H9 (cell line): Measurements from ENCODE around the gene IGF2BP3. TPM values are rescaled to one million over a fixed set of nuclear protein-coding genes. Genes with fewer than 3 reads are reported as not detected.

Experiments
- DNase-seq: peaks from one replicate; pipeline ENCODE4 v3.0.0-alpha.2; 2017
- H2AFZ ChIP-seq: one replicate; pipeline ENCODE4 v1.6.1; 2013; ENCODE audit warnings: mild to moderate bottlenecking, low read length, control low read depth, moderate library complexity
- H2AK5ac ChIP-seq: 2 replicates; pipeline ENCODE4 v1.6.1; 2013; ENCODE audit warnings: low read length, control low read depth, mixed read lengths; ENCODE audit not compliant: insufficient read length
- H2BK120ac ChIP-seq: one replicate; pipeline ENCODE4 v1.6.1; 2013; ENCODE audit warnings: low read depth, mild to moderate bottlenecking, low read length, control low read depth, inconsistent platforms; ENCODE audit not compliant: poor library complexity, severe bottlenecking
- H2BK12ac ChIP-seq: 2 replicates; pipeline ENCODE4 v1.6.1; 2013; ENCODE audit warnings: low read length, control low read depth, mixed read lengths, low read depth; ENCODE audit not compliant: insufficient read length
- H2BK15ac ChIP-seq: 2 replicates; pipeline ENCODE4 v1.6.1; 2013; ENCODE audit warnings: low read depth, low read length, control low read depth
- H2BK20ac ChIP-seq: one replicate; pipeline ENCODE4 v1.6.1; 2013; ENCODE audit warnings: low read depth, mild to moderate bottlenecking, low read length, control low read depth, inconsistent platforms; ENCODE audit not compliant: poor library complexity, severe bottlenecking
- H2BK5ac ChIP-seq: 2 replicates; pipeline ENCODE4 v1.6.1; 2013; ENCODE audit warnings: low read length, control low read depth, mixed read lengths; ENCODE audit not compliant: insufficient read length
- H3K14ac ChIP-seq: 2 replicates; pipeline ENCODE4 v1.6.1; 2013; ENCODE audit warnings: low read length, control low read depth; ENCODE audit not compliant: insufficient read depth
- H3K18ac ChIP-seq: 2 replicates; pipeline ENCODE4 v1.6.1; 2013; ENCODE audit warnings: low read depth, mild to moderate bottlenecking, mixed read lengths, low read length, control low read depth; ENCODE audit not compliant: insufficient read length
- H3K23ac ChIP-seq: 2 replicates; pipeline ENCODE4 v1.6.1; 2013; ENCODE audit warnings: low read length, control low read depth, mixed read lengths, low read depth; ENCODE audit not compliant: insufficient read length
- H3K23me2 ChIP-seq: 2 replicates; pipeline ENCODE4 v1.6.1; 2013; ENCODE audit warnings: low read depth, mild to moderate bottlenecking, mixed read lengths, low read length, control low read depth; ENCODE audit not compliant: insufficient read length, poor library complexity, severe bottlenecking
- H3K27ac ChIP-seq: 2 replicates; pipeline ENCODE4 v1.5.1; 2013; ENCODE audit warnings: low read length, control low read depth, mixed read lengths, low read depth; ENCODE audit not compliant: insufficient read length
- H3K27me3 ChIP-seq: 2 replicates; pipeline ENCODE4 v1.6.1; 2013; ENCODE audit warnings: low read length, control low read depth, inconsistent platforms; ENCODE audit not compliant: insufficient read depth
- H3K4ac ChIP-seq: 2 replicates; pipeline ENCODE4 v1.6.1; 2013; ENCODE audit warnings: low read depth, mild to moderate bottlenecking, control low read depth, inconsistent platforms, low read length, moderate library complexity
- H3K4me1 ChIP-seq: 2 replicates; pipeline ENCODE4 v1.6.1; 2013; ENCODE audit warnings: low read length, control low read depth, inconsistent platforms; ENCODE audit not compliant: insufficient read depth
- H3K4me2 ChIP-seq: 2 replicates; pipeline ENCODE4 v1.6.1; 2013; ENCODE audit warnings: low read length, control low read depth, mixed read lengths; ENCODE audit not compliant: insufficient read length, insufficient read depth
- H3K56ac ChIP-seq: 2 replicates; pipeline ENCODE4 v1.6.1; 2013; ENCODE audit warnings: low read depth, mild to moderate bottlenecking, mixed read lengths, low read length, control low read depth; ENCODE audit not compliant: insufficient read length
- H3K79me1 ChIP-seq: 2 replicates; pipeline ENCODE4 v1.6.1; 2013; ENCODE audit warnings: low read depth, mild to moderate bottlenecking, moderate library complexity, low read length, control low read depth, inconsistent platforms; ENCODE audit not compliant: insufficient read depth, poor library complexity, severe bottlenecking
- H3K79me2 ChIP-seq: 2 replicates; pipeline ENCODE4 v1.6.1; 2013; ENCODE audit warnings: low read length, control low read depth, inconsistent platforms; ENCODE audit not compliant: insufficient read depth
- H3K9ac ChIP-seq: 2 replicates; pipeline ENCODE4 v1.6.1; 2013; ENCODE audit warnings: low read length, control low read depth, mixed read lengths; ENCODE audit not compliant: insufficient read length; ENCODE audit errors: extremely low read depth
- H3K9me3 ChIP-seq: one replicate; pipeline ENCODE4 v1.6.1; 2013; ENCODE audit warnings: low read depth, low read length, inconsistent platforms; ENCODE audit not compliant: control insufficient read depth
- H3T11ph ChIP-seq: one replicate; pipeline ENCODE4 v1.6.1; 2013; ENCODE audit warnings: mild to moderate bottlenecking, low read length, control low read depth, inconsistent platforms
- H4K20me1 ChIP-seq: one replicate; pipeline ENCODE4 v1.6.1; 2013; ENCODE audit not compliant: control insufficient read depth, insufficient read length, insufficient read depth
- H4K5ac ChIP-seq: 2 replicates; pipeline ENCODE4 v1.6.1; 2013; ENCODE audit warnings: low read depth, mild to moderate bottlenecking, mixed read lengths, low read length, control low read depth; ENCODE audit not compliant: insufficient read length
- H4K8ac ChIP-seq: replicated peaks from 2 replicates; pipeline ENCODE4 v1.6.1; 2013; ENCODE audit warnings: low read length, control low read depth, mixed read lengths, low read depth; ENCODE audit not compliant: insufficient read length
- H4K91ac ChIP-seq: 2 replicates; pipeline ENCODE4 v1.6.1; 2013; ENCODE audit warnings: low read depth, mild to moderate bottlenecking, moderate library complexity, mixed read lengths, low read length, control low read depth; ENCODE audit not compliant: insufficient read length
- H3K27ac Mint-ChIP-seq, 3 experiments: 2 replicates in 2 of 3; 3 replicates in 1 of 3; pipeline ENCODE4 v1.8.0; 2020 to 2021; ENCODE audit warnings: mixed read lengths in 3 of 3, mild to moderate bottlenecking in 1 of 3, moderate library complexity in 1 of 3
- H3K27me3 Mint-ChIP-seq: 2 replicates; pipeline ENCODE4 v1.8.0; 2021; ENCODE audit warnings: low read depth, mild to moderate bottlenecking, moderate library complexity, mixed read lengths
- H3K36me3 Mint-ChIP-seq, 3 experiments: 2 replicates in 2 of 3; 3 replicates in 1 of 3; pipeline ENCODE4 v1.8.0; 2020 to 2021; ENCODE audit warnings: low read depth in 3 of 3, mixed read lengths in 3 of 3; ENCODE audit not compliant: insufficient read depth in 1 of 3
- H3K4me1 Mint-ChIP-seq, 2 experiments: 2 replicates each; pipeline ENCODE4 v1.8.0; 2020; ENCODE audit warnings: mixed read lengths in 2 of 2
- H3K4me3 Mint-ChIP-seq, 2 experiments: 2 replicates in 1 of 2; 3 replicates in 1 of 2; pipeline ENCODE4 v1.8.0; 2020 to 2021; ENCODE audit warnings: mild to moderate bottlenecking in 2 of 2, mixed read lengths in 2 of 2, moderate library complexity in 1 of 2
- H3K9me3 Mint-ChIP-seq, 2 experiments: 2 replicates in 1 of 2; 3 replicates in 1 of 2; pipeline ENCODE4 v1.8.0; 2020; ENCODE audit warnings: mild to moderate bottlenecking in 2 of 2, mixed read lengths in 2 of 2, moderate library complexity in 1 of 2
- CTCF ChIP-seq: fragments of 200-600 bp; sonication (generic); conservative IDR thresholded peaks from 3 replicates; pipeline ENCODE4 v1.8.0; 2021; ENCODE audit warnings: antibody characterized with exemption, mild to moderate bottlenecking
- WGBS: extraction: QIAGEN DNeasy Blood & Tissue Kit; methylation state at CpG from one replicate; pipeline ENCODE4 v1.1.7; 2013; ENCODE audit warnings: missing lambda C conversion rate, low lambda C conversion rate, mixed read lengths; ENCODE audit not compliant: insufficient read length; ENCODE audit errors: extremely low coverage; 5-methylcytosine and 5-hydroxymethylcytosine counted together
- total RNA-seq: library from RNA; stranded (reverse); gene quantifications from 2 replicates; pipeline ENCODE4 v1.2.1, GENCODE V29; 2021

Gene IGF2BP3
- total RNA-seq, 1 experiment from 2014 or later, result 197 TPM

- peak overlapping the region; percentile 80 to 97 (median 90); a peak in 6 of 7 replicates for H3K27ac Mint-ChIP-seq
Measured at GRCh38 chr7:23473844-23474093, 3.5 kb upstream of the IGF2BP3 start.

More at GRCh38 chr7:23473844-23474093, 3.5 kb upstream of the IGF2BP3 start:
- H3K9me3 Mint-ChIP-seq, result peaks cover 2 to 4% of the 10 kb centered on the region in 2 experiments; a peak in 4 of 5 replicates
- no peak overlapping the region for H4K8ac ChIP-seq
- no peaks in the 10 kb centered on the region for H4K20me1 ChIP-seq
- H3K4me1 Mint-ChIP-seq, result peaks cover 28 to 29% of the 10 kb centered on the region in 2 experiments
- H3K27me3 Mint-ChIP-seq, result no peaks in the 10 kb centered on the region; the same call in 1 of the 2 replicates
- no peaks in the 10 kb centered on the region; the same call in 1 of the 2 replicates for H3K4me1 ChIP-seq
- peaks cover 14% of the 10 kb centered on the region for H3K23me2 ChIP-seq
- peak overlapping the region; percentile 5 for H3K27ac ChIP-seq
- H3K56ac ChIP-seq, result no peak overlapping the region
- peak overlapping the region; percentile 91 to 99 for H3K4me3 Mint-ChIP-seq
- H2AFZ ChIP-seq, result no peak overlapping the region
- H2BK5ac ChIP-seq, result peak overlapping the region; percentile 68
- H3K4me2 ChIP-seq, result peak overlapping the region; percentile 64
- no peak for TF ChIP-seq CTCF
- WGBS, result no CpG with 5 or more reads among the region's 23 CpGs
- H2AK5ac ChIP-seq, result no peak overlapping the region
- no peaks in the 10 kb centered on the region for H3K79me1 ChIP-seq
- H3K14ac ChIP-seq, result peak overlapping the region; percentile 92
- H3K36me3 Mint-ChIP-seq, result peaks cover 0 to 5% (median 2%) of the 10 kb centered on the region in 3 experiments; a peak in 2 of 7 replicates
- no peak overlapping the region for H3K23ac ChIP-seq
- H3T11ph ChIP-seq, result no peak overlapping the region
- H3K9ac ChIP-seq, result peak overlapping the region; percentile 91
- no peak overlapping the region; the same call in 1 of the 2 replicates for H3K4ac ChIP-seq
- no peak overlapping the region for H2BK120ac ChIP-seq
- H4K91ac ChIP-seq, result no peak overlapping the region
- H4K5ac ChIP-seq, result no peak overlapping the region
- H3K9me3 ChIP-seq, result no peaks in the 10 kb centered on the region
- peaks cover 20% of the 10 kb centered on the region; the same call in 1 of the 2 replicates for H3K79me2 ChIP-seq
- DNase-seq, result no peak
- H2BK12ac ChIP-seq, result no peak overlapping the region
- peak overlapping the region; percentile 94 for H3K18ac ChIP-seq
- H2BK20ac ChIP-seq, result no peak overlapping the region
- H2BK15ac ChIP-seq, result no peak overlapping the region
- H3K27me3 ChIP-seq, result no peaks in the 10 kb centered on the region
